ENCODE measurements around the gene CYLD. TPM values are rescaled to one million over a fixed set of nuclear protein-coding genes. Genes with fewer than 3 reads are reported as not detected.

The CYLD gene
- total RNA-seq, 1 experiment from 2014 or later = 11.9 TPM

DNA sequence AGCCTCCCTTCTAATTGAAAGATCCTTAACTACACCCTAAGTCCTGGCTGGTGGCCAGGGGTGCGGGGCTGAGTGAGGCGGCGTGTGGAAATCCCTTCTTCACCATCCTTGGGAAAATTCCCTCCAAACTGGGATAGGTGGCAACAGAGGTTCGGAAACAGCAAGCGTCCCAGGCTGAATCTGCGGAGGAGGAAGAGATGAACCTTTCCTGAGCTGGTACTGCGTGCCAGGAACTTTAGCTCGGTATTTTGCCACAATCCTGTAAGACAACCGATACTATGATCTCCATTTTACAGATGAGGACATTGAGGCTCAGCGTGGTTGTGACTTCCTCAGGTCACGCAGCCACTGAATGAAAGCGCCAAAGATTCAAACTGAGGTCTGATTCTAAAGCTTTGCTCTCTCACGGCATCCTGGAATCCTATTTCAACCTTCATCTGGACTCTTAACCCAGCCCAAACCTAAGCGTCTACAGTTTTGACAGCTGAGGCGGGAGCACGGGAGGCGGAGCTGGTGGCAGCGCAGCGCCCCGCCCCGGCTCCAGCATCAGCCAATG is 583 bp upstream of the CYLD start:
- ChIA-PET RAD21 (ENCODE audit: low non-redundant PET in 1 of 2, low total read pairs in 2 of 2, uncharacterized antibody in 2 of 2, unreplicated experiment in 2 of 2) (interaction anchor here in 1 of 2 experiments (0.6 kb wide), 1 partner anchor 287 kb away, joined by 4 read pairs; no protein-coding TSS in a partner anchor), CTCF (interaction anchor here (0.8 to 1.3 kb wide), 3 partner anchors 65 to 76 kb away, joined by 3 to 8 read pairs (median 6); no protein-coding TSS in a partner anchor), POLR2A (no interaction called here)
- peaks cover 2 to 15% of the 10 kb centered on the region in 2 experiments; a peak in 2 of 4 replicates for H3K4me1 ChIP-seq (ENCODE audit: control insufficient read depth in 1 of 2, insufficient read depth in 2 of 2, low read length in 2 of 2)
- intact Hi-C loops (cut with micrococcal nuclease) = no loop called here
- H3K9ac ChIP-seq (ENCODE audit: low read length) = no peak overlapping the region
- no peaks in the 10 kb centered on the region for H3K27me3 ChIP-seq (ENCODE audit: insufficient read depth, low read length)
- TF ChIP-seq JUND (IDR thresholded peaks at IDR 0.05) (no peak), EZH2phosphoT487 (IDR thresholded peaks at IDR 0.05; ENCODE audit: borderline replicate concordance) (no peak), FOSL1 (IDR thresholded peaks at IDR 0.05; ENCODE audit: low read depth) (no peak), ELF1 (IDR thresholded peaks at IDR 0.05; ENCODE audit: borderline replicate concordance, low read depth) (no peak), SRF (IDR thresholded peaks at IDR 0.05; ENCODE audit: low read depth) (no peak), CBX3 (IDR thresholded peaks at IDR 0.05; ENCODE audit: low read depth) (no peak)
- TF ChIP-seq, protein P1, sequence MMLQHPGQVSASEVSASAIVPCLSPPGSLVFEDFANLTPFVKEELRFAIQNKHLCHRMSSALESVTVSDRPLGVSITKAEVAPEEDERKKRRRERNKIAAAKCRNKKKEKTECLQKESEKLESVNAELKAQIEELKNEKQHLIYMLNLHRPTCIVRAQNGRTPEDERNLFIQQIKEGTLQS (IDR thresholded peaks at IDR 0.05) = no peak
- H3K4me3 ChIP-seq (replicated peaks in 1 of 2; ENCODE audit: low read depth in 1 of 2, low read length in 2 of 2) = peak overlapping the region; percentile 14 to 69
- H2AFZ ChIP-seq (ENCODE audit: low read depth, low read length, poor library complexity, severe bottlenecking) = peak overlapping the region; percentile 52
- H3K27ac ChIP-seq (ENCODE audit: low read depth, low read length) = no peak overlapping the region
- H4K20me1 ChIP-seq (ENCODE audit: insufficient read depth) = no peaks in the 10 kb centered on the region
- no peaks in the 10 kb centered on the region for H3K9me3 ChIP-seq (ENCODE audit: control insufficient read depth in 1 of 2, insufficient read depth in 1 of 2, low read depth in 1 of 2, low read length in 2 of 2)
- no peaks in the 10 kb centered on the region for H3K79me2 ChIP-seq (ENCODE audit: insufficient read depth, low read length)
- H3K36me3 ChIP-seq (ENCODE audit: control insufficient read depth in 1 of 2, insufficient read depth in 2 of 2, low read length in 2 of 2) = no peaks in the 10 kb centered on the region
- no TSS peak for BruUV-seq (replicated peaks)
- H3K4me2 ChIP-seq (ENCODE audit: low read length) = peak overlapping the region; percentile 91
- no peak for DNase-seq (ENCODE audit: low read depth, low spot score)
- no peaks in the 10 kb centered on the region for H3K9me2 ChIP-seq (ENCODE audit: insufficient read depth)
- 0 out of 2 replicates have a peak, but pooled peaks have one; percentile 1 for ATAC-seq

- ChIA-PET CTCF (no interaction called here), POLR2A (no interaction called here), RAD21 (ENCODE audit: low non-redundant PET in 1 of 2, low total read pairs in 2 of 2, uncharacterized antibody in 2 of 2, unreplicated experiment in 2 of 2) (no interaction called here)
- Histone ChIP-seq H3K9ac (ENCODE audit: low read length) (peak overlapping the region; percentile 59), H2AFZ (ENCODE audit: low read depth, low read length, poor library complexity, severe bottlenecking) (no peak overlapping the region), H3K36me3 (ENCODE audit: control insufficient read depth in 1 of 2, insufficient read depth in 2 of 2, low read length in 2 of 2) (no peaks in the 10 kb centered on the region), H3K27ac (ENCODE audit: low read depth, low read length) (no peak overlapping the region; the same call in 1 of the 2 replicates), H3K4me3 (replicated peaks in 1 of 2; ENCODE audit: low read depth in 1 of 2, low read length in 2 of 2) (peak overlapping the region; percentile 55 to 69), H3K4me2 (ENCODE audit: low read length) (peak overlapping the region; percentile 91), H4K20me1 (ENCODE audit: insufficient read depth) (no peaks in the 10 kb centered on the region), H3K4me1 (ENCODE audit: control insufficient read depth in 1 of 2, insufficient read depth in 2 of 2, low read length in 2 of 2) (peaks cover 2 to 15% of the 10 kb centered on the region in 2 experiments; a peak in 2 of 4 replicates), H3K9me3 (ENCODE audit: control insufficient read depth in 1 of 2, insufficient read depth in 1 of 2, low read depth in 1 of 2, low read length in 2 of 2) (no peaks in the 10 kb centered on the region), H3K9me2 (ENCODE audit: insufficient read depth) (no peaks in the 10 kb centered on the region), H3K27me3 (ENCODE audit: insufficient read depth, low read length) (no peaks in the 10 kb centered on the region), H3K79me2 (ENCODE audit: insufficient read depth, low read length) (no peaks in the 10 kb centered on the region)
- BruUV-seq (replicated peaks) = no TSS peak
- intact Hi-C loops (cut with micrococcal nuclease) = no loop called here
- no peak for ATAC-seq
- no peak for DNase-seq (ENCODE audit: low read depth, low spot score)
- TF ChIP-seq POLR2AphosphoS5 (IDR thresholded peaks at IDR 0.05; ENCODE audit: low read depth, low read length) = no peak
- no peak for TF ChIP-seq EGR1 (IDR thresholded peaks at IDR 0.05; ENCODE audit: low read depth)
- TF ChIP-seq, protein P2, sequence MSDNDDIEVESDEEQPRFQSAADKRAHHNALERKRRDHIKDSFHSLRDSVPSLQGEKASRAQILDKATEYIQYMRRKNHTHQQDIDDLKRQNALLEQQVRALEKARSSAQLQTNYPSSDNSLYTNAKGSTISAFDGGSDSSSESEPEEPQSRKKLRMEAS (IDR thresholded peaks at IDR 0.05) = no peak
- TF ChIP-seq ELF1 (IDR thresholded peaks at IDR 0.05; ENCODE audit: borderline replicate concordance, low read depth) = no peak
- no peak for TF ChIP-seq CBX3 (IDR thresholded peaks at IDR 0.05; ENCODE audit: low read depth)
- TF ChIP-seq, protein P1 (IDR thresholded peaks at IDR 0.05) = no peak
- TF ChIP-seq SP1 (IDR thresholded peaks at IDR 0.05; ENCODE audit: low read depth) = no peak
- no peak for TF ChIP-seq EZH2phosphoT487 (IDR thresholded peaks at IDR 0.05; ENCODE audit: borderline replicate concordance)
- TF ChIP-seq SIN3A (IDR thresholded peaks at IDR 0.05; ENCODE audit: low read depth) = no peak
- TF ChIP-seq SRF (IDR thresholded peaks at IDR 0.05; ENCODE audit: low read depth) = no peak
- TF ChIP-seq EZH2 (IDR thresholded peaks at IDR 0.05) = no peak
- no peak for TF ChIP-seq RAD21 (IDR thresholded peaks at IDR 0.05; ENCODE audit: low read depth)
- TF ChIP-seq TCF7L2 (IDR thresholded peaks at IDR 0.05; ENCODE audit: borderline replicate concordance, extremely low read depth, insufficient read depth, insufficient read length) = no peak
- TF ChIP-seq REST (IDR thresholded peaks at IDR 0.05; ENCODE audit: low read depth) = no peak
These were observed 802 bp downstream of the CYLD start for GRCh38 chr16:50742576-50743200.
